Tibial nerve (tissue), 4 donors: Measurements from ENCODE around the gene VSTM2B. TPM values are rescaled to one million over a fixed set of nuclear protein-coding genes. Genes with fewer than 3 reads are reported as not detected.

Source experiments
- DNase-seq, 2 donors: peaks; one replicate each; pipeline ENCODE4 v3.0.0-alpha.2; 2019; ENCODE audit warnings: low spot score in 2 of 2
- H3K27ac ChIP-seq, 4 donors: fragments of 200-600 bp; sonication (generic) in 3 of 4; one replicate each; pipeline ENCODE4 v1.5.1; 2017 to 2019; ENCODE audit warnings: mild to moderate bottlenecking in 1 of 4
- H3K27me3 ChIP-seq, 2 donors: fragments of 200-600 bp; sonication (generic) in 1 of 2; one replicate each; pipeline versions ENCODE4 v1.5.1 to v1.6.0; 2017 to 2019
- H3K36me3 ChIP-seq, 3 donors: fragments of 200-600 bp; sonication (generic); one replicate each; pipeline ENCODE4 v1.5.1; 2018 to 2019
- H3K4me1 ChIP-seq, 4 donors: fragments of 200-600 bp; sonication (generic) in 3 of 4; one replicate each; pipeline ENCODE4 v1.5.1; 2017 to 2019
- H3K4me3 ChIP-seq, 4 donors: fragments of 200-600 bp; sonication (generic) in 3 of 4; one replicate each; pipeline ENCODE4 v1.5.1; 2017 to 2019; ENCODE audit warnings: mild to moderate bottlenecking in 1 of 4, moderate library complexity in 1 of 4
- H3K9me3 ChIP-seq, 4 donors: fragments of 200-600 bp; sonication (generic) in 3 of 4; one replicate each; pipeline ENCODE4 v1.5.1; 2017 to 2019
- EP300 ChIP-seq, 2 donors: sonication (generic); formaldehyde crosslinking; IDR thresholded peaks; one replicate each; pipeline ENCODE4 v1.6.1; 2017; ENCODE audit warnings: antibody characterized with exemption in 2 of 2, mild to moderate bottlenecking in 1 of 2
- POLR2A ChIP-seq, 2 donors: fragments of 450-650 bp; IDR thresholded peaks; one replicate each; pipeline ENCODE4 v1.6.1; 2017; ENCODE audit warnings: antibody characterized with exemption in 2 of 2, mild to moderate bottlenecking in 2 of 2, moderate library complexity in 2 of 2
- WGBS, 2 donors: methylation state at CpG; one replicate each; pipeline ENCODE4 v1.1.5; 2018; 5-methylcytosine and 5-hydroxymethylcytosine counted together
- total RNA-seq, 4 donors: library from RNA; depleted of rRNA; stranded (reverse); fragments of >200 nt; gene quantifications; one replicate each; pipeline ENCODE4 v1.1.0, GENCODE V29; 2016
- TF ChIP-seq, protein P1 (sequence below), 5 experiments: fragments of 200-600 bp in 3 of 5; fragments of 450-650 bp in 2 of 5; sonication (generic) in 3 of 5; IDR thresholded peaks; one replicate each; pipeline ENCODE4 v1.5.1; 2016 to 2019; ENCODE audit warnings: antibody characterized with exemption in 5 of 5, mild to moderate bottlenecking in 3 of 5, moderate library complexity in 2 of 5

Gene VSTM2B
- total RNA-seq, 4 donors from 2014 or later, result not detected

DNA sequence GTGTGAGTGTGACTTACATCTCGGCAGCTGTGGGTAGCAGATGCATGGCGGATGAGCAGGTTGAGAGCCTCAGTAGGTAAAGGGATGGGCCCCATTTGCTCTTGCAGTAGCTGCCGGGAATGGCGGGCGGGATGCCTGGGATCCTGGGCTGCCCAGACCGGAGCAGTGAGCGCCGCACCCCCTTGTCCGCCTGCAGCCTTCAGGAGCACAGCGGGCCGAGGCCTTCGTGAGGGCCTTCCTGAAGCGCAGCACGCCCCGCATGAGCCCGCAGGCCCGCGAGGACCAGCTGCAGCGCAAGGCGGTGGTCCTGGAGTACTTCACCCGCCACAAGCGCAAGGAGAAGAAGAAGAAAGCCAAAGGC is 84.4 kb downstream of the VSTM2B start:
- H3K36me3 ChIP-seq, result peaks cover 2 to 67% (median 26%) of the 10 kb centered on the region in 3 donors
- WGBS, 2 donors, result 85 to 86% methylated on average over 10 to 22 of the region's 22 CpGs
- no peak for DNase-seq
- H3K27ac ChIP-seq, result no peak overlapping the region
- TF ChIP-seq, protein P1, sequence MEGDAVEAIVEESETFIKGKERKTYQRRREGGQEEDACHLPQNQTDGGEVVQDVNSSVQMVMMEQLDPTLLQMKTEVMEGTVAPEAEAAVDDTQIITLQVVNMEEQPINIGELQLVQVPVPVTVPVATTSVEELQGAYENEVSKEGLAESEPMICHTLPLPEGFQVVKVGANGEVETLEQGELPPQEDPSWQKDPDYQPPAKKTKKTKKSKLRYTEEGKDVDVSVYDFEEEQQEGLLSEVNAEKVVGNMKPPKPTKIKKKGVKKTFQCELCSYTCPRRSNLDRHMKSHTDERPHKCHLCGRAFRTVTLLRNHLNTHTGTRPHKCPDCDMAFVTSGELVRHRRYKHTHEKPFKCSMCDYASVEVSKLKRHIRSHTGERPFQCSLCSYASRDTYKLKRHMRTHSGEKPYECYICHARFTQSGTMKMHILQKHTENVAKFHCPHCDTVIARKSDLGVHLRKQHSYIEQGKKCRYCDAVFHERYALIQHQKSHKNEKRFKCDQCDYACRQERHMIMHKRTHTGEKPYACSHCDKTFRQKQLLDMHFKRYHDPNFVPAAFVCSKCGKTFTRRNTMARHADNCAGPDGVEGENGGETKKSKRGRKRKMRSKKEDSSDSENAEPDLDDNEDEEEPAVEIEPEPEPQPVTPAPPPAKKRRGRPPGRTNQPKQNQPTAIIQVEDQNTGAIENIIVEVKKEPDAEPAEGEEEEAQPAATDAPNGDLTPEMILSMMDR (IDR thresholded peaks at IDR 0.05), result no peak
- TF ChIP-seq POLR2A (IDR thresholded peaks at IDR 0.05) (no peak), EP300 (IDR thresholded peaks at IDR 0.05) (no peak)
- H3K4me3 ChIP-seq, result no peak overlapping the region
- no peaks in the 10 kb centered on the region for H3K27me3 ChIP-seq
- peaks cover 4 to 25% (median 16%) of the 10 kb centered on the region in 4 donors for H3K4me1 ChIP-seq
- no peaks in the 10 kb centered on the region for H3K9me3 ChIP-seq

GRCh38 chr19:29610574-29611271 is 84.9 kb downstream of the VSTM2B start:
- peaks cover 2 to 72% (median 26%) of the 10 kb centered on the region in 3 donors for H3K36me3 ChIP-seq
- DNase-seq, result peak; percentile 67 to 89
- H3K27me3 ChIP-seq, result no peaks in the 10 kb centered on the region
- no peaks in the 10 kb centered on the region for H3K9me3 ChIP-seq
- peaks cover 4 to 21% (median 12%) of the 10 kb centered on the region in 4 donors for H3K4me1 ChIP-seq
- TF ChIP-seq POLR2A (IDR thresholded peaks at IDR 0.05) (no peak), EP300 (IDR thresholded peaks at IDR 0.05) (peak in 1 of 2 donors; percentile 22)
- TF ChIP-seq, protein P1 (IDR thresholded peaks at IDR 0.05), result peak; percentile 75 to 90 (median 85)
- H3K4me3 ChIP-seq, result no peak overlapping the region
- 31 to 37% methylated on average over 16 to 19 of the region's 19 CpGs for WGBS, 2 donors
- H3K27ac ChIP-seq, result peak overlapping the region in 1 of 4 donors; percentile 27

DNA sequence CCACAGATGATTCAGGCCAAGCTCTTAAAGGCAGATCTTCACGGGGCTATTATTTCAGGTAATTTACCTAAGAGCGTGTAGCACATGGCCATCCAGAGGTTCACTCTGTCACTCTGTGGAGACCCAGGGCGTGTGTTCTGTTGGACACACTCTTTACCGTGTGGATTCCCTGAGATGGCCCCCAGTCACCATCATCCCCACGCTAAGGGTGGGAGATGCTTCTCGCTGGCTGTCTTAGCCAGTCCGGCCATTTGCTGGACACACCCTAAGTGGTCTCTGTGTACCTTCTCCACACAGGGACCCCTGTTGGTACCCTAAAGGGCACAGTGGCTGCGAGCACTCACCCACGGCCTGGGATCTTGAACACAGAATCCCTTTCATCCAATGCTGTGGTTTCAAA is 86.3 kb downstream of the VSTM2B start:
- TF ChIP-seq POLR2A (IDR thresholded peaks at IDR 0.05) (no peak), EP300 (IDR thresholded peaks at IDR 0.05) (no peak)
- TF ChIP-seq, protein P1 (IDR thresholded peaks at IDR 0.05), result no peak
- DNase-seq, result no peak
- H3K4me3 ChIP-seq, result no peak overlapping the region
- WGBS, 2 donors, result 84 to 95% methylated on average over 9 of the region's 9 CpGs
- no peaks in the 10 kb centered on the region for H3K27me3 ChIP-seq
- H3K4me1 ChIP-seq, result peaks cover 0 to 14% (median 6%) of the 10 kb centered on the region in 4 donors
- no peak overlapping the region for H3K27ac ChIP-seq
- peaks cover 2 to 86% (median 26%) of the 10 kb centered on the region in 3 donors for H3K36me3 ChIP-seq
- H3K9me3 ChIP-seq, result no peaks in the 10 kb centered on the region

- no peak for DNase-seq
- Histone ChIP-seq H3K4me1 (peaks cover 0 to 9% (median 3%) of the 10 kb centered on the region in 4 donors), H3K27me3 (no peaks in the 10 kb centered on the region), H3K27ac (no peak overlapping the region), H3K36me3 (peaks cover 2 to 86% (median 26%) of the 10 kb centered on the region in 3 donors), H3K4me3 (no peak overlapping the region), H3K9me3 (no peaks in the 10 kb centered on the region)
- WGBS, 2 donors, result 88 to 91% methylated on average over 20 to 21 of the region's 21 CpGs
- TF ChIP-seq EP300 (IDR thresholded peaks at IDR 0.05) (no peak), POLR2A (IDR thresholded peaks at IDR 0.05) (no peak)
- TF ChIP-seq, protein P1 (IDR thresholded peaks at IDR 0.05), result no peak
These were observed 87.2 kb downstream of the VSTM2B start for GRCh38 chr19:29612801-29613595.

DNA sequence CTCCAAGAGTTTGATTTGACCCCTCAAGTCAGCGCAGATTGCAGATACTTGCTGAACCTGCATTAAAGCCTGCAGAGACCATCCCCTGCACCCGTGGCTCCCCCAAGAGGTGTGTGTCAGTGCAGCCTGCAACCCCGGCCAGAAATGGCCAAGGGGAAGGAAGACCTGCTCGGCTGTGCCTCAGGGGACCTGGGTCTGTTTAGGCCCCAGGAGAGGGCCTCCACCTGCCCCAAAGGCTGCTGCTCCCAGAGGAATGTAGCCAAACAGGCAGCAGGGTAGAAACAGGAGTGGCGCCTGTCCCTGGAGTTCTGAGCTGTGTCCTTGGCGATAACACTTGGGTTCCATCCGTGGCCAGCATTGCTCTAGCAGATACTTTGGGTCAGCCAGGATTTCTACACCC is 88.3 kb downstream of the VSTM2B start:
- 86 to 88% methylated on average over 6 to 7 of the region's 7 CpGs for WGBS, 2 donors
- no peaks in the 10 kb centered on the region for H3K9me3 ChIP-seq
- no peak for TF ChIP-seq EP300 (IDR thresholded peaks at IDR 0.05)
- TF ChIP-seq, protein P1 (IDR thresholded peaks at IDR 0.05), result no peak
- no peak for TF ChIP-seq POLR2A (IDR thresholded peaks at IDR 0.05)
- no peaks in the 10 kb centered on the region for H3K27me3 ChIP-seq
- DNase-seq, result no peak
- H3K4me3 ChIP-seq, result no peak overlapping the region
- peaks cover 0 to 9% (median 3%) of the 10 kb centered on the region in 4 donors for H3K4me1 ChIP-seq
- no peak overlapping the region for H3K27ac ChIP-seq
- peaks cover 2 to 79% (median 26%) of the 10 kb centered on the region in 3 donors for H3K36me3 ChIP-seq
